ENCODE data around the gene GULP1. TPM values are rescaled to one million over a fixed set of nuclear protein-coding genes. Genes with fewer than 3 reads are reported as not detected.
"Not testable (repeated sequence)": the region's sequence is repeated elsewhere in the genome, so short reads cannot be mapped to it uniquely, and the experiment has no call there.

GULP1 gene
- polyA plus RNA-seq, 1 donor, result 33.3 TPM

DNA sequence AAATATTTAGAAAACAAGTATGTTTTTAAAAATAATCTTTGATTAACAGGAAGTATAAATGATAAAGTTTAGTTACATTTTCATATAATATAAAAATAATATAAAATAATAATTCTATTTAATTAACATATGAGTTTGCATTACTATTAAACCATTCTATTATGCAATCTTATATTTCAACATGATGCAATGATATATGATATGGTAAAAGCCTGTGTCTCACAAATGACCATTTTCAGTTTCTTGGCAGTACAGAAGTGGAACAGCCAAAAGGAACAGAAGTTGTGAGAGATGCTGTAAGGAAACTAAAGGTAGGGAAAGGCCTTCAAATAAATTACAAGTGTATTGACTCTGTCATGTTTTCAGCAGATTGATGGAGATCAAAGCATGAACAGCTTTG is 230.8 kb downstream of the GULP1 start:
- no peak overlapping the region for H3K4me3 ChIP-seq (ENCODE audit: low read length)
- H3K27me3 ChIP-seq (ENCODE audit: control insufficient read depth, insufficient read depth, low read length), result no peaks in the 10 kb centered on the region
- H3K4me1 ChIP-seq (ENCODE audit: control insufficient read depth, insufficient read depth, low read length), result no peaks in the 10 kb centered on the region
- no peak for DNase-seq
- H3K27ac ChIP-seq (ENCODE audit: low read length), result no peak overlapping the region
- no peaks in the 10 kb centered on the region for H3K9me3 ChIP-seq (ENCODE audit: control insufficient read depth, low read depth, low read length)
- no peaks in the 10 kb centered on the region for H3K36me3 ChIP-seq (ENCODE audit: control insufficient read depth, insufficient read depth, low read length)

DNA sequence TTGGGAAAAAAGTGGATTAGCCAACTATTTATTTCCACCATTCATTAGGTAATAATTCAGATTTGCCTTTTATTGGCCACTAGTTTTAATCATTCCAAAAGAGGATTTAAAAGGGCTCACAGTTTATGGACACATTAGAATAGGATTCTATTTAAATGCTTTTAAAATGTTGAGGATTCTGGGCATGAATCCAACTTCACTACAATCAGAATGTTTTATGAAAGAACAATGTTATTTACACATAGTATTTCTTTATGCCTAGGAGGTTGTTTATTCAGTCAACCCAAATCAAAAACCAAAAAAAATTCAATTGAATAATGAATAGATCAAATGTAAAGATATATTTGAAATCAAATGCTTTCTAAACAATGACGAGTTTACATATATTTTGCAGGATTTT is 232.2 kb downstream of the GULP1 start:
- no peaks in the 10 kb centered on the region for H3K4me1 ChIP-seq (ENCODE audit: control insufficient read depth, insufficient read depth, low read length)
- H3K27me3 ChIP-seq (ENCODE audit: control insufficient read depth, insufficient read depth, low read length), result no peaks in the 10 kb centered on the region
- H3K36me3 ChIP-seq (ENCODE audit: control insufficient read depth, insufficient read depth, low read length), result no peaks in the 10 kb centered on the region
- H3K9me3 ChIP-seq (ENCODE audit: control insufficient read depth, low read depth, low read length), result no peaks in the 10 kb centered on the region
- no peak overlapping the region for H3K27ac ChIP-seq (ENCODE audit: low read length)
- DNase-seq, result no peak
- H3K4me3 ChIP-seq (ENCODE audit: low read length), result no peak overlapping the region
- WGBS (ENCODE audit: insufficient coverage, low lambda C conversion rate), result 83% methylated on average over 1 of the region's 1 CpG

DNA sequence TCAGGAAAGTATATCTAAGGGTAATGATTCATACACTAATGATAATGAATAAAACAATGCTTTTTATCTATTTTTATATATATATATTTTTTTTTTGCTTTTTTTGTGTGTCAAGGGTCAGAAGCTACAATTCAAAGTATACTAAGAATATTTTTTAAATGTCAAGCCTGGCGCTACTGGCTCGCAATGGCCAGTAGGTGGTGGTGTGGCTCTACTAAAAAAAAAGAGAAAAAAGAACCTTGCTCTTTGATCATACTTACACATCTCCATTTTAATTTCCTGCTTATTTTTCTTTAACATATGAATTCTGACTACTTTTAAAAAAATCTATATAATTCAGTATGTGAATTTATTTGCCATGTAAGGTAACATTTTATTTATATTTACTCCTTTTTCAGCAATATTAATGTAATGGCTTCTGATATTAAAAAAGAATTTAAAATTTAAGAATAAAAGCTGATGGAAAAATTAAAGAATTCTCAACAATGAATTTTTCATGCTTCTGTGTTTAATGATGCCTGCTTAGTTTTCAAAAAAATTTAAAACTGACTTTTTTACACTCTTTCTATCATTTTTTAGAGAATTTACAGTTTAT is 232.9 kb downstream of the GULP1 start:
- peak; percentile 19 to 32 for DNase-seq
- H3K36me3 ChIP-seq (ENCODE audit: control insufficient read depth, insufficient read depth, low read length), result no peaks in the 10 kb centered on the region
- WGBS (ENCODE audit: insufficient coverage, low lambda C conversion rate), result no CpG with 5 or more reads among the region's 2 CpGs
- H3K4me3 ChIP-seq (ENCODE audit: low read length), result no peak overlapping the region
- H3K9me3 ChIP-seq (ENCODE audit: control insufficient read depth, low read depth, low read length), result no peaks in the 10 kb centered on the region
- H3K27ac ChIP-seq (ENCODE audit: low read length), result no peak overlapping the region
- no peaks in the 10 kb centered on the region for H3K27me3 ChIP-seq (ENCODE audit: control insufficient read depth, insufficient read depth, low read length)
- no peaks in the 10 kb centered on the region for H3K4me1 ChIP-seq (ENCODE audit: control insufficient read depth, insufficient read depth, low read length)

DNA sequence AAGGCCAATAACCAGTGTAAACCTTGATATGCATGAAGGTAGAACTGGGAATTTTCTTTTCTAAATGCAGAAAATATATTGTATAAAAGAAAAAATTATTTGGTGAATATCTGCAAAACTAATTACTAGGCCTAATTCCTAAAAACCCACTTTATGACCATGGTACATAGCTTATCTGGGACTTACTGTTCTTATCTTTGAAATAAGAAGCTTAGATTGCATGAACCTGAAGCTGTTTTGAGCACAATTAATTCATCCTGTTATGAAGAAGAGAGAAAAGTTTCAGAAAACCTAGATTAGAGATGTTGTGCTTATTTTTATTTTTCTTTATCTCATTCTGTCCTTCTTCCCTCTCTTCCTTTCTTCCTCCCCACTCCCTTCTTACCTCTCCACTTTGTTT is 235.0 kb downstream of the GULP1 start:
- Histone ChIP-seq H3K27ac (ENCODE audit: low read length) (no peak overlapping the region), H3K36me3 (ENCODE audit: control insufficient read depth, insufficient read depth, low read length) (no peaks in the 10 kb centered on the region), H3K9me3 (ENCODE audit: control insufficient read depth, low read depth, low read length) (no peaks in the 10 kb centered on the region), H3K4me1 (ENCODE audit: control insufficient read depth, insufficient read depth, low read length) (no peaks in the 10 kb centered on the region), H3K27me3 (ENCODE audit: control insufficient read depth, insufficient read depth, low read length) (no peaks in the 10 kb centered on the region), H3K4me3 (ENCODE audit: low read length) (no peak overlapping the region)
- DNase-seq, result no peak

DNA sequence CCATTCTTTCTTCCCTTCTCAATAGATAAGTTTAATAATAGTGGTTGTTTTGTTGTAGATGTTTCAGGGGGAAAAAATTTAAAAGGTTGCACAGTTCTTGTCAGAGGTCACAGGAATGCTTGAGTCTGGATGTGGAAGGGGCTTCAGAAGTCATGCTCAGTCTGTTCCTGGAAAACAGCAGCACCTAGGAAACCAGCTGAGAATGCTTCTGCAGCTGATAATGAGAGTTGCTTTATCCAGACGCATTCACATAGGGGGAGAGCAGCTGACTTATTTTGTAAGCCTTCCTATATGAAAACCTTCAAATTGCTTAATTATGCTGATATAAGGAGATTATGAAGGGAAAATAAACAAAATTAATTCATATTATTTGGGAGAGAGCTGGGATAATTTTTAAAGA is 235.5 kb downstream of the GULP1 start:
- Histone ChIP-seq H3K27me3 (ENCODE audit: control insufficient read depth, insufficient read depth, low read length) (no peaks in the 10 kb centered on the region), H3K4me1 (ENCODE audit: control insufficient read depth, insufficient read depth, low read length) (no peaks in the 10 kb centered on the region), H3K36me3 (ENCODE audit: control insufficient read depth, insufficient read depth, low read length) (no peaks in the 10 kb centered on the region), H3K4me3 (ENCODE audit: low read length) (no peak overlapping the region), H3K27ac (ENCODE audit: low read length) (peak overlapping the region; percentile 30), H3K9me3 (ENCODE audit: control insufficient read depth, low read depth, low read length) (no peaks in the 10 kb centered on the region)
- WGBS (ENCODE audit: insufficient coverage, low lambda C conversion rate), result no CpG with 5 or more reads among the region's 1 CpG
- DNase-seq, result peak in 1 of 2 donors; percentile 4

DNA sequence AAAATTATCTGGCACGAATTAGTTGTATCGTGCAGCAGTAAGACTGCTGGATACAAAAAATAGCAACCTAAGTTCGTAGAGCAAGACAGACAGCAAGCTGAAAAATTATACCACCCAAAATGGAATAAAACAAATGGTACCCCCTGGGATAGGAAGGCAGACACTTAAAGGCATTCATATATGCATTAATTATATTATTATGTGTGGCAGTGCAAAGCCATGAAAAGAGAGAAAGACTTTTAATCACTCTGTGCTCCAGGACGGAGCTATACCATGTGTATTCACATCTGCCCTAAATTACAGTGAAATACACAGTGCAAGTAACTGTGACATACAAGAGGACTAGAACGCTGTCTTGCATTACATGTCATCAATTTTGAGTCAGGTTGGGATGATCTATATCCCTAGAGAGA is 235.9 kb downstream of the GULP1 start:
- Histone ChIP-seq H3K4me3 (ENCODE audit: low read length) (no peak overlapping the region), H3K36me3 (ENCODE audit: control insufficient read depth, insufficient read depth, low read length) (no peaks in the 10 kb centered on the region), H3K27me3 (ENCODE audit: control insufficient read depth, insufficient read depth, low read length) (no peaks in the 10 kb centered on the region), H3K27ac (ENCODE audit: low read length) (peak overlapping the region; percentile 30), H3K4me1 (ENCODE audit: control insufficient read depth, insufficient read depth, low read length) (no peaks in the 10 kb centered on the region), H3K9me3 (ENCODE audit: control insufficient read depth, low read depth, low read length) (no peaks in the 10 kb centered on the region)
- 100% methylated on average over 1 of the region's 5 CpGs for WGBS (ENCODE audit: insufficient coverage, low lambda C conversion rate)
- DNase-seq, result no peak

DNA sequence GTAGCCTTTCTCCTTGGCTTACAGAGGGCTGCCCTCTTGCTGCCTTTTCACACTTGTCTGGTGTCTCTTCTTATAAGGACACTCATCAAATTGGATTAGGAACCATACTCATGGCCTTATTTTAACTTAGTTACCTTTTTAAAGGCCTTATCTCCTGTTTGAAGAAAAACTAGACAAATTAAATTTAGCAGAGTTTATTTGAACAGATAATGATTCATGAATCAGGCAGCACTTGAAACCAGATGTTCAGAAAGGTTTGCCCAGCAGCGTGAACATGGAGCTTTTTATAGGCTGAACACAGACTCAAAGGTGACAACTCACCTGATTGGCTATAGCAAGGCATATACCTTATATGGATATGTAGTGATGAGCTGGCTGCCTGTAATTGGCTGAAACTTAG is 238.0 kb downstream of the GULP1 start:
- H3K4me3 ChIP-seq (ENCODE audit: low read length), result no peak overlapping the region
- H3K9me3 ChIP-seq (ENCODE audit: control insufficient read depth, low read depth, low read length), result no peaks in the 10 kb centered on the region
- no peak overlapping the region for H3K27ac ChIP-seq (ENCODE audit: low read length)
- H3K27me3 ChIP-seq (ENCODE audit: control insufficient read depth, insufficient read depth, low read length), result no peaks in the 10 kb centered on the region
- DNase-seq, result no peak
- no peaks in the 10 kb centered on the region for H3K36me3 ChIP-seq (ENCODE audit: control insufficient read depth, insufficient read depth, low read length)
- H3K4me1 ChIP-seq (ENCODE audit: control insufficient read depth, insufficient read depth, low read length), result no peaks in the 10 kb centered on the region
- WGBS (ENCODE audit: insufficient coverage, low lambda C conversion rate), result no CpG with 5 or more reads among the region's 1 CpG

DNA sequence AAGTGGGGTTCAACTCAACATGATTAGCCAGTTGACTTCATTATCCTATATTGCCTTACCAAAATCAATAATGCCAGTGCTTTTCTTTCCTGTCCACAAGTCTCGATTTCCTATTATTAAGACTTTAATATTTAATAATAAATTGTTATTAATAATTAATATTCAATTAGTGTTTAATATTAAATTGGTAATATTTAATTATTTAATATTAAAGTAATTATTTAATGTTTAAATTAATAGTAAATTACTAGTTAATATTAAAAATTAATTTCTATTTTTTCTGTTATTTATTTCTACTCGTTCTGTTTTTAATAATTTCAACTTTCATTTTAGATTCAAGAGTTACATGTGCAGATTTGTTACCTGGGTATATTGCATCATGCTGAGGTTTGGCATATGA is 243.2 kb downstream of the GULP1 start:
- H3K27ac ChIP-seq (ENCODE audit: low read length), result no peak overlapping the region
- DNase-seq, result no peak
- 84% methylated on average over 2 of the region's 2 CpGs for WGBS (ENCODE audit: insufficient coverage, low lambda C conversion rate)
- H3K27me3 ChIP-seq (ENCODE audit: control insufficient read depth, insufficient read depth, low read length), result no peaks in the 10 kb centered on the region
- no peaks in the 10 kb centered on the region for H3K9me3 ChIP-seq (ENCODE audit: control insufficient read depth, low read depth, low read length)
- no peak overlapping the region for H3K4me3 ChIP-seq (ENCODE audit: low read length)
- no peaks in the 10 kb centered on the region for H3K4me1 ChIP-seq (ENCODE audit: control insufficient read depth, insufficient read depth, low read length)
- no peaks in the 10 kb centered on the region for H3K36me3 ChIP-seq (ENCODE audit: control insufficient read depth, insufficient read depth, low read length)

DNA sequence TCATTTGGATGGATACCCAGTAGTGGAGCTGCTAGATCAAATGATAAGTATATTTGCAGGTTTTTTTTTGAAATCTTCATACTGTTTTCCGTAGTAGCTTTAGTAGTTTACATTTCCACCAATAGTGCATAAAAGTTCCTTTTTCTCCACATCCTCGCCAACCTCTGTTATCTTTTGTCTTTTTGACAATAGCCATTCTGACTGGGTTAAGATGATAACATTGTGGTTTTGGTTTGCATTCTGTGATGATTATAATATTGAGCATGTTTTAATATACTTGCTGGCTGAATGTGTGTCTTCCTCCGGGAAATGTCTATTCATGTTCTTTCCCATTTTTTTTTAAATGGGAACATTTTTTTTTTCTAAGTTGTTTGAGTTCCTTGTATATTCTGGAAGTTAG is 260.0 kb downstream of the GULP1 start:
- Histone ChIP-seq H3K9me3 (ENCODE audit: control insufficient read depth, low read depth, low read length) (no peaks in the 10 kb centered on the region), H3K4me1 (ENCODE audit: control insufficient read depth, insufficient read depth, low read length) (no peaks in the 10 kb centered on the region), H3K36me3 (ENCODE audit: control insufficient read depth, insufficient read depth, low read length) (no peaks in the 10 kb centered on the region), H3K27ac (ENCODE audit: low read length) (no peak overlapping the region), H3K4me3 (ENCODE audit: low read length) (no peak overlapping the region), H3K27me3 (ENCODE audit: control insufficient read depth, insufficient read depth, low read length) (no peaks in the 10 kb centered on the region)
- WGBS (ENCODE audit: insufficient coverage, low lambda C conversion rate), result 90% methylated on average over 3 of the region's 3 CpGs
- DNase-seq, result no peak

DNA sequence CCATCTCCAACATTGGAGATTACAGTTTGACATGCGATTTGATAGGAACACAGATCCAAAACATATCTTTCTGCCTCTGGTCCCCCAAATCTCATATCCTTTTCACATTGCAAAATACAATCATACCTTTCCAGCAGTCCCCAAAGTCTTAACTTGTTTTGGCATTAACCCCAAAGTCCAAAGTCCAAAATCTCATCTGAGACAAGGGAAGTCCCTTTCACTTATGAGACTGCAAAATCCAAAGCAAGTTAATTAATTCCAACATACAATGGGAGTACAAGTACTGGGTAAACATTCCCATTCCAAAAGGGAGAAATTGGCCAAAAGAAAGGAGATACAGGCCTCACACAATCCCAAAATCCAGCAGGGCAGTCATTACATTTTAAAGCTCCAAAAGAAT is 265.4 kb downstream of the GULP1 start:
- peaks cover 10% of the 10 kb centered on the region for H3K9me3 ChIP-seq (ENCODE audit: control insufficient read depth, low read depth, low read length)
- DNase-seq, result no peak
- no peak overlapping the region for H3K4me3 ChIP-seq (ENCODE audit: low read length)
- no peaks in the 10 kb centered on the region for H3K27me3 ChIP-seq (ENCODE audit: control insufficient read depth, insufficient read depth, low read length)
- H3K4me1 ChIP-seq (ENCODE audit: control insufficient read depth, insufficient read depth, low read length), result no peaks in the 10 kb centered on the region
- no CpG with 5 or more reads among the region's 1 CpG for WGBS (ENCODE audit: insufficient coverage, low lambda C conversion rate)
- no peak overlapping the region for H3K27ac ChIP-seq (ENCODE audit: low read length)
- H3K36me3 ChIP-seq (ENCODE audit: control insufficient read depth, insufficient read depth, low read length), result peaks cover 2% of the 10 kb centered on the region

DNA sequence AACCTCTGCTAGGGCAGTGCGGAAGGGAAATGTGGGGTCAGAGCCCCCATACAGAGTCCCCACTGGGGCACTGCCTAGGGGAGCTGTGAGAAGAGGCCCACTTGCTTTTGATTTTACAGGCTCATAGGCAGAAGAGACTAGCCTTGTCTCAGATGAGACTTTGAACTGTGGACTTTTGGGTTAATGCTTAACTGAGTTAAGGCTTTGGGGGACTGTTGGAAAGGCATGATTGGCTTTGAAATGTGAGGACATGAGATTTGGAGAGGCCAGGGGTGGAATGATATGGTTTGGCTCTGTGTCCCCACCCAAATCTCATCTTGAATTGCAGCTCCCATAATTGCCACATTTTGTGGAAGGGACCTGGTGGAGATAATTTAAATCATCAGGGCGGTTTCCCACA is 267.8 kb downstream of the GULP1 start:
- not testable (repeated sequence) for DNase-seq; H3K4me3 ChIP-seq (ENCODE audit: low read length); H3K36me3 ChIP-seq (ENCODE audit: control insufficient read depth, insufficient read depth, low read length); H3K27ac ChIP-seq (ENCODE audit: low read length); H3K9me3 ChIP-seq (ENCODE audit: control insufficient read depth, low read depth, low read length); H3K4me1 ChIP-seq (ENCODE audit: control insufficient read depth, insufficient read depth, low read length); H3K27me3 ChIP-seq (ENCODE audit: control insufficient read depth, insufficient read depth, low read length)
- no CpG with 5 or more reads among the region's 2 CpGs for WGBS (ENCODE audit: insufficient coverage, low lambda C conversion rate)
